Lung (tissue), 12 donors: Measurements from ENCODE around the gene WDHD1. TPM values are rescaled to one million over a fixed set of nuclear protein-coding genes. Genes with fewer than 3 reads are reported as not detected.
A peak's percentile ranks its signal among the peaks of the same experiment; 100 is the strongest.

Experiments used
- ATAC-seq: fragments of 200-7000 bp; cut with Tn5 transposase; one replicate; pipeline ENCODE4 v1.9.1; 2020; ENCODE audit warnings: moderate number of reproducible peaks; ENCODE audit not compliant: insufficient read depth, low FRiP score
- DNase-seq, 3 donors: peaks; one replicate each; pipeline ENCODE4 v3.0.0-alpha.2; 2013 to 2017
- H3K27ac ChIP-seq, 2 donors: one replicate each; pipeline ENCODE4 v1.5.1; 2013; ENCODE audit warnings: mild to moderate bottlenecking in 2 of 2, moderate library complexity in 2 of 2, control low read depth in 1 of 2, inconsistent platforms in 1 of 2, low read depth in 1 of 2, low read length in 1 of 2
- H3K27me3 ChIP-seq, 3 donors: one replicate each; pipeline ENCODE4 v1.5.1; 2013; ENCODE audit warnings: low read length in 2 of 3; ENCODE audit not compliant: control insufficient read depth in 3 of 3, insufficient read depth in 3 of 3
- H3K36me3 ChIP-seq, 4 donors: one replicate each; pipeline ENCODE4 v1.5.1; 2013; ENCODE audit warnings: low read length in 4 of 4, mild to moderate bottlenecking in 1 of 4, moderate library complexity in 1 of 4; ENCODE audit not compliant: control insufficient read depth in 4 of 4, insufficient read depth in 4 of 4
- H3K4me1 ChIP-seq, 5 donors: one replicate each; pipeline ENCODE4 v1.5.1; 2013; ENCODE audit warnings: low read length in 5 of 5, mild to moderate bottlenecking in 2 of 5, moderate library complexity in 1 of 5; ENCODE audit not compliant: control insufficient read depth in 5 of 5, insufficient read depth in 5 of 5
- H3K4me3 ChIP-seq: one replicate; pipeline ENCODE4 v1.5.1; 2013; ENCODE audit warnings: mild to moderate bottlenecking, control low read depth, moderate library complexity
- H3K9ac ChIP-seq, 2 donors: one replicate each; pipeline ENCODE4 v1.5.1; 2013; ENCODE audit warnings: low read length in 2 of 2, control low read depth in 1 of 2; ENCODE audit not compliant: insufficient read depth in 1 of 2
- H3K9me3 ChIP-seq, 4 donors: one replicate each; pipeline ENCODE4 v1.5.1; 2013; ENCODE audit warnings: low read length in 3 of 4, mild to moderate bottlenecking in 1 of 4, moderate library complexity in 1 of 4; ENCODE audit not compliant: control insufficient read depth in 4 of 4, insufficient read depth in 3 of 4
- CTCF ChIP-seq: IDR thresholded peaks from 2 replicates; pipeline ENCODE4 v1.5.1; 2012; ENCODE audit warnings: mild to moderate bottlenecking; ENCODE audit errors: control extremely low read depth, extremely low read depth
- WGBS, 2 donors: extraction: QIAGEN DNeasy Blood & Tissue Kit; methylation state at CpG; one replicate each; pipeline ENCODE4 v1.1.7; 2013; 5-methylcytosine and 5-hydroxymethylcytosine counted together
- polyA plus RNA-seq, 2 donors: library from polyadenylated mRNA; stranded (reverse); fragments of 200-250 nt; gene quantifications; one replicate each; pipeline ENCODE4 v1.2.1, GENCODE V29; 2013
- total RNA-seq, 2 donors: library from RNA; depleted of rRNA in 1 of 2; stranded (reverse); fragments of >200 nt in 1 of 2; gene quantifications; one replicate each; pipeline ENCODE4 v1.2.1, GENCODE V29; 2014 to 2021
- donor health status: control.
- donor health status: control.
- donor health status: Bipolar disorder and iron deficiency.
- donor health status: healthy.
- donor health status: DM: yes; HTN: yes; CAD: no.

The WDHD1 gene
- total and polyA plus RNA-seq, 4 donors = 1.9 to 7.1 (median 4.1) TPM

DNA sequence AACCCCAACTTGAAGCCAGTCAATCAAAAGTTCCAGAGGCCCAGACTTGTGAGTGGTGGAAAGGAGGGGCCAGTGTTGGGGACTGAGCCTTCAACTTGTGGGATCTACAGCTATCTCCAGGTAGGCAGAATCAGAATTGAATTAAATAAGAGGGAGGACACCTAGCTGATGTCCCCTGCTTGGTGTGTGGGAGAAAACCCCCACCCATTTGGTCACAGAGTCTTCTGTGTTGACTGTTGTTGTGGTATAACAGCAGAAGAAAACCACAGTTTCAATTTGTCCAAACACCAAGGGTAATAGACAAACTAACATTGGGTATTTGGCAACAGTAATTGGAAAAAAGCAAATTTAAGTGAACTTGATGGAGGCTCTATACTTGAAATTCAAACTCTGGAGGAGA lies 120.8 kb downstream of the WDHD1 start:
- no peak for TF ChIP-seq CTCF
- H3K27me3 ChIP-seq = no peaks in the 10 kb centered on the region
- H3K9ac ChIP-seq = no peak overlapping the region
- no peak overlapping the region for H3K27ac ChIP-seq
- no peaks in the 10 kb centered on the region for H3K9me3 ChIP-seq
- no peaks in the 10 kb centered on the region for H3K36me3 ChIP-seq
- ATAC-seq (no peak), DNase-seq (no peak)
- H3K4me3 ChIP-seq = no peak overlapping the region
- peaks cover 0 to 15% (median 0%) of the 10 kb centered on the region in 5 donors for H3K4me1 ChIP-seq

DNA sequence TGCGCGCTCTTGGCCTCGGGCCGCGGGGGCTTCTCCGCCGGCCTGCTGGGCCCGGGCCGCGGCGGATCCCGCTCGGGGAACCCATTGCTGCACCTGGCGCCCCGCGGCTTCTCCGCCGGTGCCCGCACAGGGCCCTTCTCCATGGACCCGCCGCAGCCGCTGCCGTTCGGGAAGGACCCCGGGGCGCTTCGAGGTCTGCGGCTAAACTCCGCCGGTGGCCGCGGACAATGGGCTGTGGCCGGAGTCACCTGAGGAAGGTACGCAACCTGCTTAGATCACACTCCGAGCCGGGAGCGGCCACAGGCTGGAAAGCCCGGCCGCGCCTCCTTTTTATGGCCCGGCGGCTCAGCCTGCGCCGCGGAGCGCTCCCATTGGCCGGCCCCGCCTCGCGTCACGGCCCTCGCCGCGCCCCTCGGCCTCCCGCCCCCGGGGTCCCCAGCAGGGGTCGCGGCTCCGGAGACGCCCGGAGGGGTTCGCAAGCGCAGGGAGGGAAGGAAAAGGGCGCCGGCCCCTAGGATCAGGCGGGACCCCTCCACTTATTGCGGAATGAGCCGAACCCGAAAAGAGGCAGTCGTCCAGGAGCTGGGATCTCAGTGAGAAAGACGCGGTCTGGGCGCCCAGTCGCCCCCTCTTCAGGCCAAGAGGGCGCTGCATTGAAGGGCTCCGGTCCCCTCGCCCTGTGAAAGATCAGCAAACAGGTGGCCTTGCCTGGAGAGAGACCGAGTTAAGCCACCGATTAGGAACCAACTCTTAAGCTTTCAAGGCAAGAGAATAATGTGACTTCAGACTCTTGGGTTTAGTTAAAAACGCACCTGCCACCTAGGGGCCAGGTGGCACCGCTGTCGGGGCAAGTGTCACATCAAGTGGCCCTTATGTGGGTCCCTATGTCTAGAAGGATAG lies 124.1 kb downstream of the WDHD1 start, which contains the start of gene GCH1:
GCH1 (minus strand) TSS at position 306 of the 900 bp plus-strand sequence; CDS start at position 143, 163 bp downstream.
- peaks cover 0 to 5% (median 0%) of the 10 kb centered on the region in 3 donors for H3K27me3 ChIP-seq
- H3K4me3 ChIP-seq = peak within 1 kb of the TSS; percentile 90
- ATAC-seq (peak; percentile 94), DNase-seq (peak; percentile 74 to 79 (median 78))
- H3K9ac ChIP-seq = peak within 1 kb of the TSS; percentile 61 to 62
- H3K4me1 ChIP-seq = peaks cover 0 to 23% (median 2%) of the 10 kb centered on the region in 5 donors
- no peaks in the 10 kb centered on the region for H3K9me3 ChIP-seq
- 0 to 1% methylated on average over 68 to 83 of the region's 83 CpGs for WGBS, 2 donors
- peak within 1 kb of the TSS; percentile 36 to 89 for H3K27ac ChIP-seq
- peak; percentile 13 for TF ChIP-seq CTCF
- no peaks in the 10 kb centered on the region for H3K36me3 ChIP-seq

- peak; percentile 76 for ATAC-seq
Observed at GRCh38 chr14:54902143-54902520, 124.8 kb downstream of the WDHD1 start.

More at GRCh38 chr14:54902143-54902520, 124.8 kb downstream of the WDHD1 start:
- TF ChIP-seq CTCF = no peak
- Histone ChIP-seq H3K27ac (peak overlapping the region; percentile 36 to 89), H3K4me3 (peak overlapping the region; percentile 90), H3K9me3 (no peaks in the 10 kb centered on the region), H3K27me3 (peaks cover 0 to 5% (median 0%) of the 10 kb centered on the region in 3 donors), H3K4me1 (peaks cover 0 to 23% (median 2%) of the 10 kb centered on the region in 5 donors), H3K36me3 (no peaks in the 10 kb centered on the region), H3K9ac (peak overlapping the region in 1 of 2 donors; percentile 61)
- DNase-seq = peak; percentile 59 to 68 (median 68)
- WGBS, 2 donors = 0% methylated on average over 22 to 37 of the region's 37 CpGs
